ENCODE results near the gene ATP1B2.
"Not testable (repeated sequence)": the region's sequence is repeated elsewhere in the genome, so short reads cannot be mapped to it uniquely, and the experiment has no call there.

- TF ChIP-seq EZH2 (IDR thresholded peaks at IDR 0.05; ENCODE audit: insufficient read depth, poor library complexity, severe bottlenecking); EZH2phosphoT487 (IDR thresholded peaks at IDR 0.05; ENCODE audit: insufficient read depth, low read depth): not testable (repeated sequence)
These were observed 25.0 kb upstream of the ATP1B2 start for GRCh38 chr17:7625749-7626148.

Data from GM23248 (cell line).